ENCODE results near the gene C15orf61. TPM values are rescaled to one million over a fixed set of nuclear protein-coding genes. Genes with fewer than 3 reads are reported as not detected.

Gene C15orf61
- total RNA-seq, 3 donors from 2014 or later (not counting 1 experiment from before 2014, with no cell fraction given), result 8.7 to 16.4 (median 12.6) TPM

GRCh38 chr15:67501177-67501835 lies 19.6 kb upstream of the C15orf61 start:
- Histone ChIP-seq H3K27me3 (ENCODE audit: control insufficient read depth, insufficient read depth, low read length) (no peaks in the 10 kb centered on the region), H3K36me3 (ENCODE audit: control insufficient read depth, insufficient read depth, low read length) (no peaks in the 10 kb centered on the region), H3K4me1 (ENCODE audit: control insufficient read depth, insufficient read depth, low read length) (no peaks in the 10 kb centered on the region), H3K9me3 (ENCODE audit: control insufficient read depth, insufficient read depth, low read length) (no peaks in the 10 kb centered on the region), H3K27ac (ENCODE audit: low read length) (no peak overlapping the region), H3K4me3 (ENCODE audit: low read length) (no peak overlapping the region)
- no CpG with 5 or more reads among the region's 2 CpGs for WGBS (ENCODE audit: insufficient coverage)
- no peak overlapping the region for H3K4me3 Mint-ChIP-seq
- no peaks in the 10 kb centered on the region for H3K36me3 Mint-ChIP-seq
- TF ChIP-seq CTCF (IDR thresholded peaks at IDR 0.05), result no peak
- H3K4me1 Mint-ChIP-seq, result no peaks in the 10 kb centered on the region
- H3K9me3 Mint-ChIP-seq, result no peaks in the 10 kb centered on the region
- ATAC-seq (peak in 1 of 3 donors; percentile 45), DNase-seq (peak in 1 of 2 donors; percentile 41)
- no peak overlapping the region for H3K27ac Mint-ChIP-seq
- H3K27me3 Mint-ChIP-seq (ENCODE audit: low read depth in 2 of 2), result no peaks in the 10 kb centered on the region
- intact Hi-C loops (cut with micrococcal nuclease), result loop anchor here (1.0 kb wide), 1 partner anchor 335 kb away; no protein-coding TSS in a partner anchor

- H3K9me3 ChIP-seq (ENCODE audit: control insufficient read depth, insufficient read depth, low read length), result no peaks in the 10 kb centered on the region
- no peaks in the 10 kb centered on the region for H3K36me3 ChIP-seq (ENCODE audit: control insufficient read depth, insufficient read depth, low read length)
- Mint-ChIP-seq H3K27ac (no peak overlapping the region), H3K36me3 (no peaks in the 10 kb centered on the region), H3K4me3 (no peak overlapping the region), H3K9me3 (no peaks in the 10 kb centered on the region), H3K27me3 (ENCODE audit: low read depth in 2 of 2) (no peaks in the 10 kb centered on the region), H3K4me1 (no peaks in the 10 kb centered on the region)
- H3K27me3 ChIP-seq (ENCODE audit: control insufficient read depth, insufficient read depth, low read length), result no peaks in the 10 kb centered on the region
- WGBS (ENCODE audit: insufficient coverage), result 82% methylated on average over 12 of the region's 13 CpGs
- intact Hi-C loops (cut with micrococcal nuclease), result loop anchor here (1.0 kb wide), 1 partner anchor 334 kb away; no protein-coding TSS in a partner anchor
- DNase-seq (no peak), ATAC-seq (no peak)
- TF ChIP-seq CTCF (IDR thresholded peaks at IDR 0.05), result no peak
- no peaks in the 10 kb centered on the region for H3K4me1 ChIP-seq (ENCODE audit: control insufficient read depth, insufficient read depth, low read length)
- no peak overlapping the region for H3K4me3 ChIP-seq (ENCODE audit: low read length)
- H3K27ac ChIP-seq (ENCODE audit: low read length), result no peak overlapping the region
These were observed 19.0 kb upstream of the C15orf61 start for GRCh38 chr15:67501836-67502461.

- TF ChIP-seq CTCF (IDR thresholded peaks at IDR 0.05), result no peak
- Histone ChIP-seq H3K9me3 (ENCODE audit: control insufficient read depth, insufficient read depth, low read length) (no peaks in the 10 kb centered on the region), H3K27ac (ENCODE audit: low read length) (no peak overlapping the region), H3K27me3 (ENCODE audit: control insufficient read depth, insufficient read depth, low read length) (no peaks in the 10 kb centered on the region), H3K36me3 (ENCODE audit: control insufficient read depth, insufficient read depth, low read length) (no peaks in the 10 kb centered on the region), H3K4me1 (ENCODE audit: control insufficient read depth, insufficient read depth, low read length) (no peaks in the 10 kb centered on the region), H3K4me3 (ENCODE audit: low read length) (no peak overlapping the region)
- H3K4me3 Mint-ChIP-seq, result no peak overlapping the region
- H3K27ac Mint-ChIP-seq, result no peak overlapping the region
- no peaks in the 10 kb centered on the region for H3K4me1 Mint-ChIP-seq
- WGBS (ENCODE audit: insufficient coverage), result 91% methylated on average over 4 of the region's 6 CpGs
- H3K9me3 Mint-ChIP-seq, result no peaks in the 10 kb centered on the region
- no peaks in the 10 kb centered on the region for H3K27me3 Mint-ChIP-seq (ENCODE audit: low read depth in 2 of 2)
- no peaks in the 10 kb centered on the region for H3K36me3 Mint-ChIP-seq
- intact Hi-C loops (cut with micrococcal nuclease), result no loop called here
- no peak for DNase-seq
- no peak for ATAC-seq
These were observed 16.9 kb upstream of the C15orf61 start for GRCh38 chr15:67504056-67504455.
